ENCODE measurements around the gene HELZ2.

DNA sequence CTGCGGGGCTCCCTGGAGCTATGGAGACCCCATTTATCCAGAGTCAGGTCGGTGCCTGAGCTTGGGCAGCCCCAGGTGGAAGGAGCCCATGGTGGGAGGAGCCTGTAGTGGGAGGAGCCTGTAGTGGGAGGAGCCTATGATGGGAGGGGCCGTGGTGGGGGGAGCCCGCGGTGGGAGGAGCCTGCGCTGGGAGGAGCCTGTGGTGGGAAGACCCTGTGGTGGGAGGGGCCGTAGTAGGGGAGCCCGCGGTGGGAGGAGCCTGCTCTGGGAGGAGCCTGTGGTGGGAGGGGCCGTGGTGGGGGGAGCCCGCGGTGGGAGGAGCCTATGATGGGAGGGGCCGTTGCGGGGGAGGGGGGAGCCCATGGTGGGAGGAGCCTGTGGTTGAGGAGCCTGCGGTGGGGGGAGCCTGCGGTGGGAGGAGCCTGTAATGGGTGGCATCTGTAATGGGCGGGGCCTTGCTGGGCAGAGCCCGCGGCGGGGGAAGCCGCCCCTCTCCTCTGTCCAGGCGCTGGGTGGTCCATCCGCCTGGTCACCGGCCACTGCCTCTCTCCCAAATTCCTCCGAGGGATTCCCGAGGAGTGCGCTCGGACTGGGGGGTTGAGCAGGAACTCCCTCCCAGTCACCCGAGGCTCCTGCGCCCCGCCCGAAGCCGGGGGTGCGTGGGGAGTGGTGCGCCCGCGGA lies 20.6 kb downstream of the HELZ2 start:
- TF ChIP-seq SIN3A (IDR thresholded peaks at IDR 0.05; ENCODE audit: borderline replicate concordance, insufficient read depth, low read length) (no peak), TAF1 (IDR thresholded peaks at IDR 0.05; ENCODE audit: borderline replicate concordance, insufficient read depth, low read length) (no peak), POLR2AphosphoS5 (IDR thresholded peaks at IDR 0.05; ENCODE audit: low read depth, low read length) (no peak), FOXP2 (optimal IDR thresholded peaks at IDR 0.05; ENCODE audit: borderline replicate concordance, extremely low read depth, extremely low read length, insufficient read depth) (no peak)
- TF ChIP-seq, protein P1, sequence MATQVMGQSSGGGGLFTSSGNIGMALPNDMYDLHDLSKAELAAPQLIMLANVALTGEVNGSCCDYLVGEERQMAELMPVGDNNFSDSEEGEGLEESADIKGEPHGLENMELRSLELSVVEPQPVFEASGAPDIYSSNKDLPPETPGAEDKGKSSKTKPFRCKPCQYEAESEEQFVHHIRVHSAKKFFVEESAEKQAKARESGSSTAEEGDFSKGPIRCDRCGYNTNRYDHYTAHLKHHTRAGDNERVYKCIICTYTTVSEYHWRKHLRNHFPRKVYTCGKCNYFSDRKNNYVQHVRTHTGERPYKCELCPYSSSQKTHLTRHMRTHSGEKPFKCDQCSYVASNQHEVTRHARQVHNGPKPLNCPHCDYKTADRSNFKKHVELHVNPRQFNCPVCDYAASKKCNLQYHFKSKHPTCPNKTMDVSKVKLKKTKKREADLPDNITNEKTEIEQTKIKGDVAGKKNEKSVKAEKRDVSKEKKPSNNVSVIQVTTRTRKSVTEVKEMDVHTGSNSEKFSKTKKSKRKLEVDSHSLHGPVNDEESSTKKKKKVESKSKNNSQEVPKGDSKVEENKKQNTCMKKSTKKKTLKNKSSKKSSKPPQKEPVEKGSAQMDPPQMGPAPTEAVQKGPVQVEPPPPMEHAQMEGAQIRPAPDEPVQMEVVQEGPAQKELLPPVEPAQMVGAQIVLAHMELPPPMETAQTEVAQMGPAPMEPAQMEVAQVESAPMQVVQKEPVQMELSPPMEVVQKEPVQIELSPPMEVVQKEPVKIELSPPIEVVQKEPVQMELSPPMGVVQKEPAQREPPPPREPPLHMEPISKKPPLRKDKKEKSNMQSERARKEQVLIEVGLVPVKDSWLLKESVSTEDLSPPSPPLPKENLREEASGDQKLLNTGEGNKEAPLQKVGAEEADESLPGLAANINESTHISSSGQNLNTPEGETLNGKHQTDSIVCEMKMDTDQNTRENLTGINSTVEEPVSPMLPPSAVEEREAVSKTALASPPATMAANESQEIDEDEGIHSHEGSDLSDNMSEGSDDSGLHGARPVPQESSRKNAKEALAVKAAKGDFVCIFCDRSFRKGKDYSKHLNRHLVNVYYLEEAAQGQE (IDR thresholded peaks at IDR 0.05; ENCODE audit: insufficient read depth in 1 of 2, low read depth in 2 of 2, low read length in 2 of 2): no peak

Measured in PFSK-1 (cell line).